ENCODE measurements around the gene NEUROG1. TPM values are rescaled to one million over a fixed set of nuclear protein-coding genes. Genes with fewer than 3 reads are reported as not detected.

Gene NEUROG1
- total RNA-seq, 4 donors from 2014 or later = not detected

DNA sequence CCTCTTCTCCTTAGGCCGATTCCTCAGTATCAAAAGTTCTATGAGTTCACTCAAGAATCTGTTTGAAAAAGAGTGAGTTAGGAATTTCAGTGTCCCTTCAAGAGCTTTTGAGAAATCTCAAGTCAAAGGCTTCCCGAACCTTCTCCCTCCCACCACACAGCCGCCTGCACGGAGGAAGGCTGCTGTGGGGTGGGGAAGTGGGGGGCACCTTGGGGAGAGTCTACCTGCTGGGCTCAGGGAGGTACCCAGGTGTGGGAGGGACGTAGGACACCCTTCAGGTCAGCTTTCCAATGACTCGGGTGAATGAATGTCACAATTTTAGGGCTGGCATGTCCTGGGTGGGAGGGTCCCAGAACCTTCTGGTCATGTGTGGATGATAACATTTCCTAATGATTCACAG lies 25.5 kb upstream of the NEUROG1 start:
- ATAC-seq = no peak
- in situ Hi-C loops (cut with MboI; ENCODE audit: low sequenced_read_pairs in 4 of 4) = loop anchor here in 2 of 4 donors (5.0 to 25.0 kb wide), 2 partner anchors 271 to 276 kb away; partner anchors contain the start of gene SLC25A48 (in 2 of the 2)
- Histone ChIP-seq H3K4me1 (no peaks in the 10 kb centered on the region), H3K27me3 (peaks cover 0 to 11% (median 0%) of the 10 kb centered on the region in 3 donors), H3K36me3 (no peaks in the 10 kb centered on the region), H3K27ac (no peak overlapping the region), H3K9me3 (no peaks in the 10 kb centered on the region), H3K4me3 (no peak overlapping the region)
- DNase-seq = no peak
- TF ChIP-seq, protein P1, sequence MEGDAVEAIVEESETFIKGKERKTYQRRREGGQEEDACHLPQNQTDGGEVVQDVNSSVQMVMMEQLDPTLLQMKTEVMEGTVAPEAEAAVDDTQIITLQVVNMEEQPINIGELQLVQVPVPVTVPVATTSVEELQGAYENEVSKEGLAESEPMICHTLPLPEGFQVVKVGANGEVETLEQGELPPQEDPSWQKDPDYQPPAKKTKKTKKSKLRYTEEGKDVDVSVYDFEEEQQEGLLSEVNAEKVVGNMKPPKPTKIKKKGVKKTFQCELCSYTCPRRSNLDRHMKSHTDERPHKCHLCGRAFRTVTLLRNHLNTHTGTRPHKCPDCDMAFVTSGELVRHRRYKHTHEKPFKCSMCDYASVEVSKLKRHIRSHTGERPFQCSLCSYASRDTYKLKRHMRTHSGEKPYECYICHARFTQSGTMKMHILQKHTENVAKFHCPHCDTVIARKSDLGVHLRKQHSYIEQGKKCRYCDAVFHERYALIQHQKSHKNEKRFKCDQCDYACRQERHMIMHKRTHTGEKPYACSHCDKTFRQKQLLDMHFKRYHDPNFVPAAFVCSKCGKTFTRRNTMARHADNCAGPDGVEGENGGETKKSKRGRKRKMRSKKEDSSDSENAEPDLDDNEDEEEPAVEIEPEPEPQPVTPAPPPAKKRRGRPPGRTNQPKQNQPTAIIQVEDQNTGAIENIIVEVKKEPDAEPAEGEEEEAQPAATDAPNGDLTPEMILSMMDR (IDR thresholded peaks at IDR 0.05 in 4 of 5, conservative IDR thresholded peaks at IDR 0.05 in 1 of 5) = no peak
- TF ChIP-seq POLR2A (IDR thresholded peaks at IDR 0.05) = no peak
- intact Hi-C loops (cut with DNase I; ENCODE audit: low total_unique reads) = loop anchor here (1.0 to 2.0 kb wide), 2 partner anchors 168 to 269 kb away; no protein-coding TSS in a partner anchor

DNA sequence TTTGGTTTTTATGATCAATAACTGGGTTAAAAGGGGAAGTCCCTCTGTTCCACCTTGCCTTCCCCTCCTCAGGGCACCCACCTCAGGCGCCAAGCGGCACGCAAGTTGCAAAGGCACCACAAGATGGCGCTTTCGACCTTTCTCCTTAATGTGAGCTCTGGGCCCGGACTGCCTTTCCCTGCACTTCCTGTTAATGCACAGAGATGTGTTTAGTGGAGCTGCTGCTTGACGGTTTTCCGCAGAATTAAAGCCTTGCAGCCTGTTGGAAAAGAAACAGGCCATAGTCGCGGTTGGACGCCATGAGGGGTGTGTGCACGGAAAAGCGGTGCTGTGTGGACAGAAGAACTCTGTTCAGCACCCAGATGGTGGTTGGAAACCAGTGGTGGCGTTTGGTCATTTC lies 25.1 kb upstream of the NEUROG1 start:
- H3K4me3 ChIP-seq = no peak overlapping the region
- no peaks in the 10 kb centered on the region for H3K9me3 ChIP-seq
- H3K27ac ChIP-seq = no peak overlapping the region
- peak; percentile 38 to 46 for DNase-seq
- TF ChIP-seq POLR2A (IDR thresholded peaks at IDR 0.05) = no peak
- TF ChIP-seq, protein P1 (IDR thresholded peaks at IDR 0.05 in 4 of 5, conservative IDR thresholded peaks at IDR 0.05 in 1 of 5) = peak; percentile 10 to 75 (median 60)
- in situ Hi-C loops (cut with MboI; ENCODE audit: low sequenced_read_pairs in 4 of 4) (loop anchor here in 2 of 4 donors (5.0 to 25.0 kb wide), 2 partner anchors 271 to 276 kb away; partner anchors contain the start of gene SLC25A48 (in 2 of the 2)), intact Hi-C loops (cut with DNase I; ENCODE audit: low total_unique reads) (loop anchor here (1.0 to 2.0 kb wide), 2 partner anchors 168 to 269 kb away; no protein-coding TSS in a partner anchor)
- ATAC-seq = peak; percentile 66 to 80
- H3K36me3 ChIP-seq = no peaks in the 10 kb centered on the region
- no peaks in the 10 kb centered on the region for H3K4me1 ChIP-seq
- peaks cover 0 to 15% (median 0%) of the 10 kb centered on the region in 3 donors for H3K27me3 ChIP-seq

DNA sequence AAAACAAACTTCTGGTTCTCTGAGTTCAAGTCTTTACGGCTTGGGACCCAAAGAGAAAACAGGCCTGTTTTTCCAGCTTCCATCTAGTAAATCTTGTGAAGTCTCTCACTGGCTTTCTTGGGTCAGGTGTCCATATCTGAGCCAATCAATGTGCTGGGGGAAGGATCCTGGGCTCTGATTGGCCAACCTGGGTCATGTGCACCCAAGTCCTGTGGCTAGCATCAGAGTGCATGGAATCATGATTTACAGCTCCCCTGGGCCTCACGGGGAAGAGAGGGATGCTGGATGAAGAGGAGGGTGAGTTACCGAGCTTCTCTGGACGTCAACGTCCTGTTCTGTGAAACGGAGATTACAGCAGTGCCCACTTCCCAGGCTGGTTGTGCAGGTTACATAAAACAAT lies 23.6 kb upstream of the NEUROG1 start:
- TF ChIP-seq, protein P1 (IDR thresholded peaks at IDR 0.05 in 4 of 5, conservative IDR thresholded peaks at IDR 0.05 in 1 of 5) = no peak
- DNase-seq (no peak), ATAC-seq (no peak)
- H3K27me3 ChIP-seq = peaks cover 0 to 19% (median 0%) of the 10 kb centered on the region in 3 donors
- H3K9me3 ChIP-seq = no peaks in the 10 kb centered on the region
- no peak overlapping the region for H3K27ac ChIP-seq
- intact Hi-C loops (cut with DNase I; ENCODE audit: low total_unique reads) = no loop called here
- H3K36me3 ChIP-seq = no peaks in the 10 kb centered on the region
- H3K4me1 ChIP-seq = no peaks in the 10 kb centered on the region
- H3K4me3 ChIP-seq = no peak overlapping the region
- in situ Hi-C loops (cut with MboI; ENCODE audit: low sequenced_read_pairs in 4 of 4) = loop anchor here in 3 of 4 donors (5.0 to 25.0 kb wide), 4 partner anchors 97 to 278 kb away; partner anchors contain the start of gene SLC25A48 (in 2 of the 3)

DNA sequence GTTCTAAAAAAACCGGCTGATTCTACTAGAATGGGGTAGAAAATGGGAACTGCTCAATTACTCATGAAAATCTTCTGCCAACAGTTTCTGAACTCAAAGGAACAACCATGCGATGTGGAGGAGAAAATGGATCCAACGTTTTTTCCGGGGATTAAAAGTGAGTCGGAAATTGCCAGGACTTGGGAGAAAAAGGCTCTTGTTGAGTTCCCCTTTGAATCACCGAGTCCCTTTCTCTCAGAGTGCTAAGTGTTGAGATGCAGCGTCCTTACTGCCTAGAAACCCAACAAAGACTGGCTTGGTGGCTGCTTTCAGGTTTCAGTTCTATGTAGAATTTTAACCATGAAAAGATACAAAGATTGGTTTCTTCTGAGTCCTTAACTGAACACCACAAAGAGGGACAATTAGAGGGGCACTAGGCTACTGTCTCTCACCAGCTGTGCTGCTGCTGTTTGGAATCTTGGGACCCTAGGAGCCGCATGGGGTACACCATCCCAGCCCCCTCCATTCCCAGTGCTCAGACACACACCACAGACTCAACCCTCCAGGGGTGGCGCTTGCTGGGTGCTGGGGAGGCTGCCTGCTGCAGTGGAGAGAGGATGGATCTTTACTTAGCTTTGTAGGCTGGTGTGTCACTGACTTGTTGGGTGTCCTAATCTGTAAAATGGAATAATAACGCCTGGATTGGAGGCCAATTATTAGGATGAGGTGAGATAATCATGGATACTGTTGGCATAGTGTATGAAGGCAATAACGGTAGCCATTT lies 21.5 kb upstream of the NEUROG1 start:
- in situ Hi-C loops (cut with MboI; ENCODE audit: low sequenced_read_pairs in 4 of 4) (loop anchor here in 3 of 4 donors (5.0 to 25.0 kb wide), 4 partner anchors 95 to 280 kb away; partner anchors contain the start of gene SLC25A48 (in 2 of the 3)), intact Hi-C loops (cut with DNase I; ENCODE audit: low total_unique reads) (no loop called here)
- peaks cover 0 to 22% (median 4%) of the 10 kb centered on the region in 3 donors for H3K27me3 ChIP-seq

More for the DNA sequence above, 21.5 kb upstream of the NEUROG1 start:
- no peaks in the 10 kb centered on the region for H3K36me3 ChIP-seq
- H3K4me1 ChIP-seq = no peaks in the 10 kb centered on the region
- DNase-seq = no peak
- H3K4me3 ChIP-seq = no peak overlapping the region
- ATAC-seq = no peak
- TF ChIP-seq POLR2A (IDR thresholded peaks at IDR 0.05) = no peak
- TF ChIP-seq, protein P1 (IDR thresholded peaks at IDR 0.05 in 4 of 5, conservative IDR thresholded peaks at IDR 0.05 in 1 of 5) = no peak
- H3K9me3 ChIP-seq = no peaks in the 10 kb centered on the region
- no peak overlapping the region for H3K27ac ChIP-seq

Data from gastrocnemius medialis (tissue), 4 donors.